ENCODE data around the gene GSTP1. TPM values are rescaled to one million over a fixed set of nuclear protein-coding genes. Genes with fewer than 3 reads are reported as not detected.

Gene GSTP1
- total and polyA plus RNA-seq, 2 donors (not counting 1 experiment from before 2014, with no cell fraction given): 360 to 642 TPM

DNA sequence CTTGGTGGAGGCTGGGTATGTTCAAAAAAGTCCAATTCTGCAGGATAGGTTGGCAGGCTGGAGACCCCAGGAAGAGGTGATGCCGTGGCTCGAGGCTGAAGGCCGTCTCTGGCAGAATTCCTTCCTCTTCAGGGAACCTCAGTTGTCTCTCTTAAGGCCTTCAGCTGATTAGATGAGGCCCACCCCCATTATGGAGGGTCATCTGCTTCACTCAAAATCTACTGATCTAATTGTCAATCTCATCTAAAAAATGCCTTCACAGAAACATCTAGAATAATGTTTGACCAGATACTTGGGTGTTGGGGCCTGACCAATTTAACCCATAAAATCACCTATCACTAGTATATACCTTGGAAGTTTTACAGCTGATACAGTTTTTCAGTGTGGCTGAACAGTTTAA, 27.4 kb upstream of the GSTP1 start:
- DNase-seq (ENCODE audit: low read depth in 2 of 2): no peak
- H3K4me3 ChIP-seq (replicated peaks in 1 of 4; ENCODE audit: control extremely low read depth in 1 of 4, insufficient read depth in 1 of 4, low read depth in 3 of 4, low read length in 4 of 4): no peak overlapping the region

GRCh38 chr11:67558084-67558772, 25.4 kb upstream of the GSTP1 start:
- Histone ChIP-seq H3K36me3 (ENCODE audit: control insufficient read depth, insufficient read depth, low read length) (no peaks in the 10 kb centered on the region), H2AFZ (ENCODE audit: low read length) (no peak overlapping the region), H3K4me3 (replicated peaks in 1 of 4; ENCODE audit: control extremely low read depth in 1 of 4, insufficient read depth in 1 of 4, low read depth in 3 of 4, low read length in 4 of 4) (no peak overlapping the region), H3K4me2 (ENCODE audit: extremely low read depth, insufficient read depth, low read length) (no peak overlapping the region), H3K27me3 (ENCODE audit: control insufficient read depth, insufficient read depth, low read length) (no peaks in the 10 kb centered on the region), H3K9ac (ENCODE audit: insufficient read depth, low read length) (no peak overlapping the region), H3K4me1 (ENCODE audit: control insufficient read depth, extremely low read depth, insufficient read depth, low read length) (no peaks in the 10 kb centered on the region), H3K27ac (ENCODE audit: insufficient read depth, low read length) (no peak overlapping the region), H3K79me2 (ENCODE audit: control insufficient read depth, insufficient read depth, low read length) (no peaks in the 10 kb centered on the region), H3K9me3 (ENCODE audit: control insufficient read depth, insufficient read depth, low read depth, low read length) (no peaks in the 10 kb centered on the region), H4K20me1 (ENCODE audit: control insufficient read depth, extremely low read depth, insufficient read depth, low read length) (no peaks in the 10 kb centered on the region)
- TF ChIP-seq EZH2 (IDR thresholded peaks at IDR 0.05; ENCODE audit: low read length, missing control alignments): no peak
- no peak for TF ChIP-seq CTCF (conservative IDR thresholded peaks at IDR 0.05 in 1 of 2, IDR thresholded peaks at IDR 0.05 in 1 of 2; ENCODE audit: low read depth in 1 of 2, low read length in 2 of 2)
- DNase-seq (ENCODE audit: low read depth in 2 of 2): peak in 1 of 2 donors; percentile 23

More for the DNA sequence above, 27.4 kb upstream of the GSTP1 start:
- H2AFZ ChIP-seq (ENCODE audit: low read length): no peak overlapping the region
- H3K4me1 ChIP-seq (ENCODE audit: control insufficient read depth, extremely low read depth, insufficient read depth, low read length): no peaks in the 10 kb centered on the region
- H3K36me3 ChIP-seq (ENCODE audit: control insufficient read depth, insufficient read depth, low read length): no peaks in the 10 kb centered on the region
- no peak overlapping the region for H3K27ac ChIP-seq (ENCODE audit: insufficient read depth, low read length)
- no peaks in the 10 kb centered on the region for H3K79me2 ChIP-seq (ENCODE audit: control insufficient read depth, insufficient read depth, low read length)
- no peaks in the 10 kb centered on the region for H4K20me1 ChIP-seq (ENCODE audit: control insufficient read depth, extremely low read depth, insufficient read depth, low read length)
- no peak overlapping the region for H3K9ac ChIP-seq (ENCODE audit: insufficient read depth, low read length)
- H3K9me3 ChIP-seq (ENCODE audit: control insufficient read depth, insufficient read depth, low read depth, low read length): no peaks in the 10 kb centered on the region
- no peak overlapping the region for H3K4me2 ChIP-seq (ENCODE audit: extremely low read depth, insufficient read depth, low read length)
- no peaks in the 10 kb centered on the region for H3K27me3 ChIP-seq (ENCODE audit: control insufficient read depth, insufficient read depth, low read length)
- TF ChIP-seq CTCF (conservative IDR thresholded peaks at IDR 0.05 in 1 of 2, IDR thresholded peaks at IDR 0.05 in 1 of 2; ENCODE audit: low read depth in 1 of 2, low read length in 2 of 2) (no peak), EZH2 (IDR thresholded peaks at IDR 0.05; ENCODE audit: low read length, missing control alignments) (no peak)

DNA sequence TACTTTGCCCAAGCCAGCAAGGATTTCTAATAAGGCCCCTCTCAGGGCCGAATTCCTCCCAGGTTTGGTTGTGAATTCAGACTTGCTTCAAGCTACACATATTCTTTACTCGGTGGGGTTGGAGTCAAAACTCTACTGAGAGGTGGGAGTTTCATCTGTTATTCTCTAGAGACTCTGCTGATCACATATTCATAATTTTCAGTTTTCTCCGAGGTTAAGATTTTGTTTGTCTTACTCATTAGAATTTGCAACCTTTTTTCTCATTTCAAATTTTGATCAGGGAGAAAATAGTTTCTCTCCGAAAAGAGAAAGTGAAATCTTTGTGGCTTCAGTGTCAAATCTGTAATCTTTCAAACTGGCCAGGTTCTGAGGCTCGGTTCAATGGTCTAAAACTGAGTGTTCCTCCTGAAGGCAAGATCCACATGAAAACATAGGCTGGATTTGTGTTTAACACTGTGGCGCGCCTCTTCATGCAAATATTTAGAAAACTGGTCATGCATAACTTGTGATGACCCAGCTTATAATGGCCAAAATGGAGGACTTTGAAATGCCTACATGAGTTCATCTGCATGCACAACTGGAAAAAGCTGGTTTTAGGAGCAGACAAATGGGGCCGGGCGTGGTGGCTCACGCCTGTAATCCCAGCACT, 21.5 kb upstream of the GSTP1 start:
- peak in 1 of 2 donors; percentile 17 for DNase-seq (ENCODE audit: low read depth in 2 of 2)
- no peak overlapping the region for H3K4me3 ChIP-seq (replicated peaks in 1 of 4; ENCODE audit: control extremely low read depth in 1 of 4, insufficient read depth in 1 of 4, low read depth in 3 of 4, low read length in 4 of 4)
- H3K27me3 ChIP-seq (ENCODE audit: control insufficient read depth, insufficient read depth, low read length): no peaks in the 10 kb centered on the region
- no peaks in the 10 kb centered on the region for H3K4me1 ChIP-seq (ENCODE audit: control insufficient read depth, extremely low read depth, insufficient read depth, low read length)
- H3K79me2 ChIP-seq (ENCODE audit: control insufficient read depth, insufficient read depth, low read length): no peaks in the 10 kb centered on the region
- no peaks in the 10 kb centered on the region for H4K20me1 ChIP-seq (ENCODE audit: control insufficient read depth, extremely low read depth, insufficient read depth, low read length)
- no peaks in the 10 kb centered on the region for H3K9me3 ChIP-seq (ENCODE audit: control insufficient read depth, insufficient read depth, low read depth, low read length)
- H3K9ac ChIP-seq (ENCODE audit: insufficient read depth, low read length): no peak overlapping the region
- no peak overlapping the region for H3K27ac ChIP-seq (ENCODE audit: insufficient read depth, low read length)
- no peaks in the 10 kb centered on the region for H3K36me3 ChIP-seq (ENCODE audit: control insufficient read depth, insufficient read depth, low read length)
- TF ChIP-seq CTCF (conservative IDR thresholded peaks at IDR 0.05 in 1 of 2, IDR thresholded peaks at IDR 0.05 in 1 of 2; ENCODE audit: low read depth in 1 of 2, low read length in 2 of 2): no peak
- no peak for TF ChIP-seq EZH2 (IDR thresholded peaks at IDR 0.05; ENCODE audit: low read length, missing control alignments)
- H3K4me2 ChIP-seq (ENCODE audit: extremely low read depth, insufficient read depth, low read length): no peak overlapping the region
- no peak overlapping the region for H2AFZ ChIP-seq (ENCODE audit: low read length)
